ENCODE results near the gene RNF146.

- TF ChIP-seq RNF2 (IDR thresholded peaks at IDR 0.05; ENCODE audit: borderline replicate concordance, low read depth) (no peak), SREBF2 (IDR thresholded peaks at IDR 0.05) (no peak), MYC (IDR thresholded peaks at IDR 0.05; ENCODE audit: borderline replicate concordance, low read length) (no peak), POLR2A (IDR thresholded peaks at IDR 0.05; ENCODE audit: low read length) (no peak), USF2 (IDR thresholded peaks at IDR 0.05) (no peak), JUN (IDR thresholded peaks at IDR 0.05) (no peak), REST (IDR thresholded peaks at IDR 0.05) (no peak), PBX3 (IDR thresholded peaks at IDR 0.05) (no peak)
- TF ChIP-seq, protein P1, sequence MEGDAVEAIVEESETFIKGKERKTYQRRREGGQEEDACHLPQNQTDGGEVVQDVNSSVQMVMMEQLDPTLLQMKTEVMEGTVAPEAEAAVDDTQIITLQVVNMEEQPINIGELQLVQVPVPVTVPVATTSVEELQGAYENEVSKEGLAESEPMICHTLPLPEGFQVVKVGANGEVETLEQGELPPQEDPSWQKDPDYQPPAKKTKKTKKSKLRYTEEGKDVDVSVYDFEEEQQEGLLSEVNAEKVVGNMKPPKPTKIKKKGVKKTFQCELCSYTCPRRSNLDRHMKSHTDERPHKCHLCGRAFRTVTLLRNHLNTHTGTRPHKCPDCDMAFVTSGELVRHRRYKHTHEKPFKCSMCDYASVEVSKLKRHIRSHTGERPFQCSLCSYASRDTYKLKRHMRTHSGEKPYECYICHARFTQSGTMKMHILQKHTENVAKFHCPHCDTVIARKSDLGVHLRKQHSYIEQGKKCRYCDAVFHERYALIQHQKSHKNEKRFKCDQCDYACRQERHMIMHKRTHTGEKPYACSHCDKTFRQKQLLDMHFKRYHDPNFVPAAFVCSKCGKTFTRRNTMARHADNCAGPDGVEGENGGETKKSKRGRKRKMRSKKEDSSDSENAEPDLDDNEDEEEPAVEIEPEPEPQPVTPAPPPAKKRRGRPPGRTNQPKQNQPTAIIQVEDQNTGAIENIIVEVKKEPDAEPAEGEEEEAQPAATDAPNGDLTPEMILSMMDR (IDR thresholded peaks at IDR 0.05), result no peak
Measured at GRCh38 chr6:127243501-127243900, 23.2 kb upstream of the RNF146 start.
